ENCODE results near the gene MED17. TPM values are rescaled to one million over a fixed set of nuclear protein-coding genes. Genes with fewer than 3 reads are reported as not detected.

MED17 gene
- total and polyA plus RNA-seq, 2 of the 13 experiments (the other 11 are each of a cell fraction or from before 2014, with no cell fraction given), result 23.1 to 37.0 TPM

GRCh38 chr11:93791493-93791892 is 7.4 kb downstream of the MED17 start (continued):
- TF ChIP-seq NFRKB (IDR thresholded peaks at IDR 0.05) (no peak), THAP11 (CRISPR knock-in tag; IDR thresholded peaks at IDR 0.05) (no peak), FOSL2 (CRISPR knock-in tag; IDR thresholded peaks at IDR 0.05) (no peak), SCMH1 (CRISPR knock-in tag; IDR thresholded peaks at IDR 0.05; ENCODE audit: borderline replicate concordance) (no peak), NR3C1 (CRISPR knock-in tag; IDR thresholded peaks at IDR 0.05) (no peak), PRDM15 (CRISPR knock-in tag; IDR thresholded peaks at IDR 0.05) (no peak), CBX2 (IDR thresholded peaks at IDR 0.05; ENCODE audit: low read depth, low read length) (no peak), CBX2 (CRISPR knock-in tag; IDR thresholded peaks at IDR 0.05; ENCODE audit: low read depth) (no peak), ZNF549 (CRISPR knock-in tag; IDR thresholded peaks at IDR 0.05) (no peak), ATF4 (CRISPR knock-in tag; IDR thresholded peaks at IDR 0.05) (peak in 1 of 2 experiments; percentile 59; a peak in 1 of 4 replicates), ZNF280B (CRISPR knock-in tag; IDR thresholded peaks at IDR 0.05; ENCODE audit: borderline replicate concordance) (no peak), CREB3 (CRISPR knock-in tag; IDR thresholded peaks at IDR 0.05) (no peak), SMC3 (IDR thresholded peaks at IDR 0.05; ENCODE audit: low read length) (no peak), PTBP1 (IDR thresholded peaks at IDR 0.05; ENCODE audit: low read depth, low read length, poor library complexity, severe bottlenecking) (no peak), DR1 (CRISPR knock-in tag; IDR thresholded peaks at IDR 0.05) (no peak), LBX2 (CRISPR knock-in tag; IDR thresholded peaks at IDR 0.05; ENCODE audit: borderline replicate concordance) (no peak), ZSCAN12 (CRISPR knock-in tag; IDR thresholded peaks at IDR 0.05) (no peak), ETV5 (CRISPR knock-in tag; IDR thresholded peaks at IDR 0.05; ENCODE audit: borderline replicate concordance) (no peak), MZF1 (CRISPR knock-in tag; IDR thresholded peaks at IDR 0.05; ENCODE audit: borderline replicate concordance) (no peak), ZKSCAN8 (CRISPR knock-in tag; IDR thresholded peaks at IDR 0.05; ENCODE audit: borderline replicate concordance) (no peak)

Measured in HepG2 (cell line).